PC-9 (cell line): ENCODE measurements around the gene NXPH2.

ENCODE experiments used
- CTCF ChIP-seq: fragments of 200-600 bp; sonication (generic); conservative IDR thresholded peaks from 2 replicates; pipeline ENCODE4 v1.6.1; 2017; ENCODE audit warnings: mixed run types, antibody characterized with exemption, mild to moderate bottlenecking, moderate library complexity
- EZH2 ChIP-seq: fragments of 200-600 bp; sonication (generic); IDR thresholded peaks from 2 replicates; pipeline ENCODE4 v1.8.0; 2017; ENCODE audit warnings: antibody characterized with exemption, low read depth

GRCh38 chr2:138777996-138778395 lies 2.2 kb downstream of the NXPH2 start:
- TF ChIP-seq CTCF (no peak), EZH2 (no peak)
